ENCODE results near the gene LMLN.

DNA sequence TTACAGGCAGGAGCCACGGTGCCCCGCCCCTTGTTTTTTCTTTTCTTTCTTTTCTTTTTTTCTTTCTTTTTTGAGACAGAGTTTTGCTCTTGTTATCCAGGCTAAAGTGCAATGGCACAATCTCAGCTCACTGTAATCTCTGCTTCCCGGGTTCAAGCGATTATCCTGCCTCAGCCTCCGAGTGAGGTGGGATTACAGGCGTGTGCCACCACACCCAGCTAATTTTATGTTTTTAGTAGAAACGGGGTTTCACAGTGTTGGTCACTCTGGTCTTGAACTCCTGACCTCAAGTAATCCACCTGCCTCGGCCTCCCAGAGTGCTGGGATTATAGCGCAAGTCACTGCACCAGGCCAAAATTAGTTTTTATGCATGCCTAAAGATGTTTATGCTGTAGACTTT is 7.6 kb upstream of the LMLN start:
- TF ChIP-seq SUZ12 (IDR thresholded peaks at IDR 0.05; ENCODE audit: extremely low read depth, insufficient read depth, insufficient read length) (no peak), YY1 (IDR thresholded peaks at IDR 0.05; ENCODE audit: insufficient read depth, insufficient read length) (no peak), ZNF274 (IDR thresholded peaks at IDR 0.05; ENCODE audit: low read depth, low read length) (no peak)
